Activated CD8-positive, alpha-beta T cell treated with anti-CD3 and anti-CD28 coated beads for 36 hours (primary cell): ENCODE results near the gene YBX2. TPM values are rescaled to one million over a fixed set of nuclear protein-coding genes. Genes with fewer than 3 reads are reported as not detected.
A peak's percentile ranks its signal among the peaks of the same experiment; 100 is the strongest.

Experiments used
- ATAC-seq: fragments of 200-7000 bp; cut with Tn5 transposase; one replicate; pipeline ENCODE4 v1.10.0; 2021; ENCODE audit warnings: mild to moderate bottlenecking, moderate library complexity
- CTCF ChIA-PET: fragments of 350-600 bp; sonication (Branson Sonifier 250); formaldehyde crosslinking; loops from one replicate; lab custom pipeline; 2021; ENCODE audit warnings: antibody characterized with exemption; lab: Charles Lee
- POLR2A ChIA-PET: fragments of 350-600 bp; sonication (Branson Sonifier 250); formaldehyde crosslinking; loops from one replicate; lab custom pipeline; 2021; ENCODE audit warnings: antibody characterized with exemption; lab: Charles Lee
- DNase-seq: peaks from one replicate; pipeline ENCODE4 v3.0.0-alpha.2; 2020
- H3K27ac Mint-ChIP-seq: one replicate; pipeline ENCODE4 v1.8.0; 2021; ENCODE audit warnings: mild to moderate bottlenecking, mixed read lengths
- H3K27me3 Mint-ChIP-seq: one replicate; pipeline ENCODE4 v1.8.0; 2021; ENCODE audit warnings: mixed read lengths
- H3K36me3 Mint-ChIP-seq: one replicate; pipeline ENCODE4 v1.8.0; 2021; ENCODE audit warnings: low read depth, mixed read lengths
- H3K4me1 Mint-ChIP-seq: one replicate; pipeline ENCODE4 v1.8.0; 2021; ENCODE audit warnings: low read depth, mixed read lengths
- H3K4me3 Mint-ChIP-seq: one replicate; pipeline ENCODE4 v1.8.0; 2021; ENCODE audit warnings: mild to moderate bottlenecking, moderate library complexity, mixed read lengths
- H3K9me3 Mint-ChIP-seq: one replicate; pipeline ENCODE4 v1.8.0; 2021; ENCODE audit warnings: mixed read lengths
- CTCF ChIP-seq: fragments of 200-600 bp; IDR thresholded peaks from one replicate; pipeline ENCODE4 v1.8.0; 2022; ENCODE audit warnings: antibody characterized with exemption, mild to moderate bottlenecking
- intact Hi-C: fragments of 100-400 bp; cut with micrococcal nuclease; formaldehyde crosslinking; loops from one replicate; pipeline ENCODE4 v1.10.0; 2022
- total RNA-seq, 2 experiments: library from RNA; stranded (reverse); gene quantifications; one replicate each; pipeline ENCODE4 v1.2.3, GENCODE V29; 2021

Gene YBX2
- total RNA-seq, 2 experiments from 2014 or later: 0.56 to 0.83 TPM

GRCh38 chr17:7243453-7243729 is 51.0 kb downstream of the YBX2 start:
- Mint-ChIP-seq H3K4me1 (peaks cover 34% of the 10 kb centered on the region), H3K4me3 (peak overlapping the region; percentile 82), H3K27me3 (no peaks in the 10 kb centered on the region), H3K27ac (peak overlapping the region; percentile 66), H3K9me3 (no peaks in the 10 kb centered on the region), H3K36me3 (peaks cover 23% of the 10 kb centered on the region)
- ChIA-PET POLR2A (interaction anchor here (1.0 to 15.6 kb wide), 9 partner anchors 6 to 107 kb away, joined by 3 to 261 read pairs (median 6); partner anchors contain the start of genes ACADVL, CTDNEP1, DLG4 and DVL2), CTCF (interaction anchor here (1.9 kb wide), 1 partner anchor 53 kb away, joined by 8 read pairs; no protein-coding TSS in a partner anchor)
- DNase-seq (no peak), ATAC-seq (no peak)
- intact Hi-C loops: no loop called here
- TF ChIP-seq CTCF: no peak

- POLR2A ChIA-PET: interaction anchor here (0.7 to 15.6 kb wide), 15 partner anchors 7 to 980 kb away, joined by 3 to 261 read pairs (median 3); partner anchors contain the start of genes ACADVL, CTDNEP1, DLG4 and DVL2
- peak; percentile 96 for DNase-seq
- intact Hi-C loops: no loop called here
- CTCF ChIA-PET: interaction anchor here (1.9 to 7.2 kb wide), 2 partner anchors 23 to 53 kb away, joined by 8 to 41 read pairs; partner anchors contain the start of genes ACADVL and DLG4
- H3K4me3 Mint-ChIP-seq: peak overlapping the region; percentile 82
- peak; percentile 28 for ATAC-seq
- TF ChIP-seq CTCF: no peak
- H3K4me1 Mint-ChIP-seq: peaks cover 34% of the 10 kb centered on the region
- H3K9me3 Mint-ChIP-seq: no peaks in the 10 kb centered on the region
- no peaks in the 10 kb centered on the region for H3K27me3 Mint-ChIP-seq
- H3K27ac Mint-ChIP-seq: peak overlapping the region; percentile 97
- peaks cover 23% of the 10 kb centered on the region for H3K36me3 Mint-ChIP-seq
Observed at GRCh38 chr17:7242717-7243452, 51.6 kb downstream of the YBX2 start.

- peaks cover 37% of the 10 kb centered on the region for H3K4me1 Mint-ChIP-seq
- DNase-seq (peak; percentile 94), ATAC-seq (peak; percentile 52)
- no peaks in the 10 kb centered on the region for H3K27me3 Mint-ChIP-seq
- peak within 1 kb of the TSS; percentile 82 for H3K4me3 Mint-ChIP-seq
- H3K9me3 Mint-ChIP-seq: no peaks in the 10 kb centered on the region
- H3K27ac Mint-ChIP-seq: peak within 1 kb of the TSS; percentile 97
- TF ChIP-seq CTCF: no peak
- H3K36me3 Mint-ChIP-seq: peaks cover 24% of the 10 kb centered on the region
- POLR2A ChIA-PET: interaction anchor here (0.7 to 15.6 kb wide), 18 partner anchors 8 to 981 kb away, joined by 3 to 261 read pairs (median 3); partner anchors contain the start of genes ACADVL, CTDNEP1, DLG4 and DVL2
- CTCF ChIA-PET: interaction anchor here (0.7 to 7.2 kb wide), 4 partner anchors 9 to 54 kb away, joined by 4 to 41 read pairs (median 6); partner anchors contain the start of genes ACADVL and DLG4
- intact Hi-C loops: no loop called here
Observed at GRCh38 chr17:7241783-7242716, 52.4 kb downstream of the YBX2 start, which contains the start of gene GABARAP. Gene GABARAP (minus strand): TSS chr17:7242449. CDS start chr17:7242330, 119 bp downstream.

GRCh38 chr17:7241090-7241733 is 53.2 kb downstream of the YBX2 start:
- intact Hi-C loops: no loop called here
- POLR2A ChIA-PET: interaction anchor here (0.7 to 15.6 kb wide), 7 partner anchors 8 to 334 kb away, joined by 3 to 261 read pairs (median 4); partner anchors contain the start of genes ACADVL, CTDNEP1, DLG4 and ELP5
- peaks cover 26% of the 10 kb centered on the region for H3K36me3 Mint-ChIP-seq

More at GRCh38 chr17:7241090-7241733, 53.2 kb downstream of the YBX2 start:
- no peak for TF ChIP-seq CTCF
- no peaks in the 10 kb centered on the region for H3K27me3 Mint-ChIP-seq
- peaks cover 38% of the 10 kb centered on the region for H3K4me1 Mint-ChIP-seq
- H3K9me3 Mint-ChIP-seq: no peaks in the 10 kb centered on the region
- DNase-seq (no peak), ATAC-seq (no peak)
- H3K27ac Mint-ChIP-seq: peak overlapping the region; percentile 97
- CTCF ChIA-PET: interaction anchor here (0.7 to 7.2 kb wide), 3 partner anchors 10 to 55 kb away, joined by 4 to 41 read pairs (median 4); partner anchors contain the start of genes ACADVL and DLG4
- H3K4me3 Mint-ChIP-seq: peak overlapping the region; percentile 82
